Measurements from ENCODE around the gene CORO1A.
"Not testable (repeated sequence)": the region's sequence is repeated elsewhere in the genome, so short reads cannot be mapped to it uniquely, and the experiment has no call there.

The CORO1A gene

GRCh38 chr16:30206252-30206651, 22.9 kb downstream of the CORO1A start:
- not testable (repeated sequence) for DNase-seq

GRCh38 chr16:30207063-30207704, 23.8 kb downstream of the CORO1A start:
- not testable (repeated sequence) for DNase-seq

GRCh38 chr16:30209032-30209431, 25.6 kb downstream of the CORO1A start:
- DNase-seq, result peak; percentile 47

GRCh38 chr16:30211414-30211813, 28.0 kb downstream of the CORO1A start:
- DNase-seq, result not testable (repeated sequence)

- DNase-seq, result not testable (repeated sequence)
These were observed 33.7 kb downstream of the CORO1A start for GRCh38 chr16:30217082-30217481.
